H1 (cell line): Measurements from ENCODE around the gene RELA. TPM values are rescaled to one million over a fixed set of nuclear protein-coding genes. Genes with fewer than 3 reads are reported as not detected.
A peak's percentile ranks its signal among the peaks of the same experiment; 100 is the strongest.

Experiments used
- CTCF ChIA-PET: fragments of 300-600 bp; sonication (Branson Sonifier 250); formaldehyde crosslinking; loops from one replicate; lab custom pipeline; 2021; ENCODE audit not compliant: partially characterized antibody; lab: Charles Lee
- POLR2A ChIA-PET: fragments of 300-600 bp; sonication (Branson Sonifier 250); formaldehyde crosslinking; loops from one replicate; lab custom pipeline; 2021; ENCODE audit warnings: inconsistent platforms; ENCODE audit not compliant: partially characterized antibody; lab: Charles Lee
- DNase-seq, 2 experiments: peaks; one replicate each; pipeline versions ENCODE4 v3.0.0 to v3.0.0-alpha.2; 2010 to 2022; ENCODE audit warnings: low spot score in 2 of 2, low read depth in 1 of 2, mixed read lengths in 1 of 2
- FAIRE-seq: peaks from 2 replicates; lab custom pipeline; 2011; peaks lifted over from hg19 to GRCh38; lab: Jason Lieb, UNC
- H2AFZ ChIP-seq: 2 replicates; pipeline ENCODE4 v1.8.1; 2012; ENCODE audit warnings: low read length, inconsistent platforms
- H2AK5ac ChIP-seq: 2 replicates; pipeline ENCODE4 v1.6.1; 2013; ENCODE audit warnings: low read depth, low read length
- H2BK120ac ChIP-seq: replicated peaks from 2 replicates; pipeline ENCODE3; 2013; ENCODE audit warnings: low read depth, low read length, inconsistent platforms
- H2BK12ac ChIP-seq: 2 replicates; pipeline ENCODE4 v1.6.1; 2013; ENCODE audit warnings: low read depth, low read length
- H2BK15ac ChIP-seq: 2 replicates; pipeline ENCODE4 v1.6.1; 2013; ENCODE audit warnings: low read length
- H2BK20ac ChIP-seq: 2 replicates; pipeline ENCODE4 v1.6.1; 2013; ENCODE audit warnings: low read length
- H2BK5ac ChIP-seq: 2 replicates; pipeline ENCODE4 v1.6.1; 2013; ENCODE audit warnings: low read depth, low read length
- H3K14ac ChIP-seq: 2 replicates; pipeline ENCODE4 v1.6.1; 2013; ENCODE audit warnings: inconsistent platforms; ENCODE audit not compliant: insufficient read length
- H3K18ac ChIP-seq: 2 replicates; pipeline ENCODE4 v1.6.1; 2013; ENCODE audit warnings: low read length; ENCODE audit errors: extremely low read depth
- H3K23ac ChIP-seq: 2 replicates; pipeline ENCODE4 v1.6.1; 2013; ENCODE audit warnings: inconsistent platforms; ENCODE audit not compliant: insufficient read length
- H3K23me2 ChIP-seq: 2 replicates; pipeline ENCODE4 v1.6.1; 2013; ENCODE audit warnings: low read depth, low read length
- H3K27ac ChIP-seq: 2 replicates; pipeline ENCODE4 v1.6.1; 2011; ENCODE audit warnings: low read depth, low read length, inconsistent platforms
- H3K27me3 ChIP-seq, 4 experiments: replicated peaks in 1 of 4; 1 replicate in 1 of 4; 2 replicates in 3 of 4; pipeline versions ENCODE4 v1.6.1 to v1.8.1; 2011 to 2013; ENCODE audit warnings: low read length in 3 of 4, mild to moderate bottlenecking in 3 of 4, inconsistent platforms in 2 of 4, mixed read lengths in 2 of 4, moderate library complexity in 1 of 4; ENCODE audit not compliant: control insufficient read depth in 3 of 4, insufficient read depth in 3 of 4; ENCODE audit errors: extremely low read depth in 1 of 4
- H3K36me3 ChIP-seq, 4 experiments: 2 replicates each; pipeline versions ENCODE4 v1.6.1 to v1.8.1; 2011 to 2013; ENCODE audit warnings: mild to moderate bottlenecking in 4 of 4, low read length in 3 of 4, moderate library complexity in 2 of 4, control low read depth in 1 of 4, inconsistent platforms in 1 of 4; ENCODE audit not compliant: insufficient read depth in 4 of 4, control insufficient read depth in 2 of 4
- H3K4ac ChIP-seq: replicated peaks from 2 replicates; pipeline ENCODE3; 2013; ENCODE audit warnings: low read length, low read depth, mixed read lengths, inconsistent platforms; ENCODE audit not compliant: insufficient read length
- H3K4me1 ChIP-seq, 4 experiments: replicated peaks in 1 of 4; 1 replicate in 1 of 4; 2 replicates in 3 of 4; pipeline versions ENCODE4 v1.6.1 to v1.8.1; 2011 to 2013; ENCODE audit warnings: low read length in 3 of 4, inconsistent platforms in 2 of 4, mixed read lengths in 1 of 4; ENCODE audit not compliant: insufficient read depth in 4 of 4, control insufficient read depth in 3 of 4
- H3K4me2 ChIP-seq, 2 experiments: 2 replicates each; pipeline versions ENCODE4 v1.6.1 to v1.8.1; 2011 to 2013; ENCODE audit warnings: low read depth in 2 of 2, low read length in 2 of 2, control low read depth in 1 of 2, inconsistent platforms in 1 of 2, mild to moderate bottlenecking in 1 of 2; ENCODE audit not compliant: insufficient read depth in 1 of 2
- H3K4me3 ChIP-seq, 4 experiments: fragments of 200-600, 300-600 bp in 1 of 4; sonication (generic), shearing (Covaris generic), sonication (Bioruptor Twin) in 1 of 4; 2 replicates each; pipeline versions ENCODE4 v1.5.1 to v1.8.1; 2011 to 2016; ENCODE audit warnings: low read length in 4 of 4, low read depth in 3 of 4, control low read depth in 2 of 4, inconsistent platforms in 2 of 4, mild to moderate bottlenecking in 2 of 4, mixed read lengths in 1 of 4, moderate library complexity in 1 of 4; ENCODE audit not compliant: insufficient read depth in 2 of 4; ENCODE audit errors: extremely low read depth in 1 of 4
- H3K56ac ChIP-seq: replicated peaks from 2 replicates; pipeline ENCODE3; 2013; ENCODE audit warnings: low read depth, mild to moderate bottlenecking, mixed read lengths, low read length, inconsistent platforms; ENCODE audit not compliant: insufficient read length
- H3K79me1 ChIP-seq: 2 replicates; pipeline ENCODE4 v1.6.1; 2013; ENCODE audit warnings: low read depth, low read length, control low read depth
- H3K79me2 ChIP-seq, 2 experiments: 2 replicates each; pipeline versions ENCODE4 v1.6.1 to v1.8.1; 2012 to 2013; ENCODE audit warnings: low read length in 2 of 2, mild to moderate bottlenecking in 2 of 2, inconsistent platforms in 1 of 2; ENCODE audit not compliant: insufficient read depth in 2 of 2, control insufficient read depth in 1 of 2
- H3K9ac ChIP-seq, 4 experiments: replicated peaks in 1 of 4; 1 replicate in 1 of 4; 2 replicates in 3 of 4; pipeline versions ENCODE4 v1.6.1 to v1.8.1; 2011 to 2013; ENCODE audit warnings: low read depth in 3 of 4, low read length in 3 of 4, control low read depth in 2 of 4, mild to moderate bottlenecking in 2 of 4, moderate library complexity in 2 of 4, inconsistent platforms in 1 of 4; ENCODE audit errors: extremely low read depth in 1 of 4
- H3K9me3 ChIP-seq, 2 experiments: 2 replicates each; pipeline versions ENCODE4 v1.6.1 to v1.8.1; 2012 to 2013; ENCODE audit warnings: mild to moderate bottlenecking in 2 of 2, moderate library complexity in 2 of 2, control low read depth in 1 of 2, inconsistent platforms in 1 of 2, low read depth in 1 of 2, low read length in 1 of 2, mixed read lengths in 1 of 2; ENCODE audit not compliant: insufficient read depth in 2 of 2
- H4K20me1 ChIP-seq, 2 experiments: replicated peaks in 1 of 2; 2 replicates each; pipeline versions ENCODE3 to v1.8.1; 2011 to 2013; ENCODE audit warnings: inconsistent platforms in 2 of 2, low read length in 2 of 2, mild to moderate bottlenecking in 1 of 2; ENCODE audit not compliant: insufficient read depth in 2 of 2, control insufficient read depth in 1 of 2
- H4K5ac ChIP-seq: 2 replicates; pipeline ENCODE4 v1.6.1; 2013; ENCODE audit warnings: low read length, low read depth, mixed read lengths, inconsistent platforms; ENCODE audit not compliant: insufficient read length
- H4K8ac ChIP-seq: 2 replicates; pipeline ENCODE4 v1.8.0; 2013; ENCODE audit warnings: mild to moderate bottlenecking, moderate library complexity, low read length, inconsistent platforms; ENCODE audit not compliant: insufficient read depth; ENCODE audit errors: extremely low read depth
- H4K91ac ChIP-seq: replicated peaks from 2 replicates; pipeline ENCODE3; 2013; ENCODE audit warnings: low read length, mixed read lengths, inconsistent platforms; ENCODE audit not compliant: insufficient read length
- CBX5 ChIP-seq: fragments of 300-800, 300-1000 bp; sonication (generic); IDR thresholded peaks from 2 replicates; pipeline ENCODE4 v1.7.1; 2016; ENCODE audit warnings: antibody characterized with exemption, low read length, low read depth
- CBX8 ChIP-seq: fragments of 300-800, 300-1000 bp; sonication (generic); IDR thresholded peaks from 2 replicates; pipeline ENCODE4 v1.7.1; 2016; ENCODE audit warnings: low read depth, low read length, borderline replicate concordance
- CEBPB ChIP-seq: IDR thresholded peaks from 2 replicates; pipeline ENCODE4 v1.6.1; 2012; ENCODE audit warnings: low read depth, low read length
- EP300 ChIP-seq, 2 experiments: IDR thresholded peaks; 1 replicate in 1 of 2; 2 replicates in 1 of 2; pipeline ENCODE4 v1.6.1; 2011 to 2012; ENCODE audit warnings: low read depth in 2 of 2, low read length in 2 of 2, mild to moderate bottlenecking in 2 of 2, borderline replicate concordance in 1 of 2, inconsistent platforms in 1 of 2, moderate library complexity in 1 of 2
- GABPA ChIP-seq: IDR thresholded peaks from 2 replicates; pipeline ENCODE4 v1.6.1; 2011; ENCODE audit warnings: mild to moderate bottlenecking, low read length, moderate library complexity, borderline replicate concordance; ENCODE audit not compliant: insufficient read depth
- KDM4A ChIP-seq: IDR thresholded peaks from one replicate; pipeline ENCODE4 v1.7.1; 2012; ENCODE audit warnings: low read depth, mild to moderate bottlenecking, moderate library complexity, low read length, inconsistent platforms; ENCODE audit not compliant: severe bottlenecking
- PHF8 ChIP-seq: fragments of 200-600 bp; sonication (generic); conservative IDR thresholded peaks from 2 replicates; pipeline ENCODE4 v1.7.1; 2012; ENCODE audit warnings: low read depth, mild to moderate bottlenecking, inconsistent platforms, low read length, moderate library complexity
- POLR2A ChIP-seq, 2 experiments: IDR thresholded peaks; 1 replicate in 1 of 2; 2 replicates in 1 of 2; pipeline ENCODE4 v1.6.1; 2011; ENCODE audit warnings: low read depth in 2 of 2, low read length in 2 of 2, mild to moderate bottlenecking in 2 of 2; ENCODE audit errors: control extremely low read depth in 1 of 2
- SP1 ChIP-seq: IDR thresholded peaks from 2 replicates; pipeline ENCODE4 v1.6.1; 2011; ENCODE audit warnings: low read depth, low read length
- TAF1 ChIP-seq: IDR thresholded peaks from 2 replicates; pipeline ENCODE4 v1.6.1; 2011; ENCODE audit warnings: mild to moderate bottlenecking, low read depth, low read length
- WGBS, 2 experiments: shearing (Covaris generic) in 1 of 2; methylation state at CpG; one replicate each; pipeline versions ENCODE4 v1.1.6 to v1.1.7; 2013 to 2015; ENCODE audit warnings: low lambda C conversion rate in 2 of 2, mixed read lengths in 2 of 2, inconsistent platforms in 1 of 2, low coverage in 1 of 2, missing lambda C conversion rate in 1 of 2; ENCODE audit not compliant: insufficient replicate concordance in 2 of 2, insufficient coverage in 1 of 2, insufficient read length in 1 of 2; ENCODE audit errors: extremely low coverage in 1 of 2, missing lambda C conversion rate in 1 of 2; 5-methylcytosine and 5-hydroxymethylcytosine counted together
- polyA plus RNA-seq, 7 experiments: library from polyadenylated mRNA; depleted of rRNA in 3 of 7; stranded (reverse) in 5 of 7; unstranded in 2 of 7; fragments of >200 nt in 5 of 7; fragments of 200-250 nt in 2 of 7; gene quantifications; 1 replicate in 5 of 7; 2 replicates in 1 of 7; 4 replicates in 1 of 7; pipeline versions ENCODE4 v1.2.1 to v1.2.3, GENCODE V29; 2011 to 2013; ENCODE audit warnings: missing spikeins in 2 of 7, mixed read lengths in 2 of 7
- total RNA-seq: library from RNA; stranded (reverse); fragmentation: NEBNext Ultra II Directional; extraction: Animal tissue kit (Norgen Biotek cat#: 25700); gene quantifications from 2 replicates; pipeline ENCODE4 v1.2.1, GENCODE V29; 2021
- TF ChIP-seq, protein P1 (sequence below): IDR thresholded peaks from 2 replicates; pipeline ENCODE4 v1.6.1; 2012; ENCODE audit warnings: inconsistent platforms

RELA gene
- total and polyA plus RNA-seq, 2 of the 8 experiments (the other 6 are each of a cell fraction or from before 2014, with no cell fraction given): 21.9 to 27.5 TPM

DNA sequence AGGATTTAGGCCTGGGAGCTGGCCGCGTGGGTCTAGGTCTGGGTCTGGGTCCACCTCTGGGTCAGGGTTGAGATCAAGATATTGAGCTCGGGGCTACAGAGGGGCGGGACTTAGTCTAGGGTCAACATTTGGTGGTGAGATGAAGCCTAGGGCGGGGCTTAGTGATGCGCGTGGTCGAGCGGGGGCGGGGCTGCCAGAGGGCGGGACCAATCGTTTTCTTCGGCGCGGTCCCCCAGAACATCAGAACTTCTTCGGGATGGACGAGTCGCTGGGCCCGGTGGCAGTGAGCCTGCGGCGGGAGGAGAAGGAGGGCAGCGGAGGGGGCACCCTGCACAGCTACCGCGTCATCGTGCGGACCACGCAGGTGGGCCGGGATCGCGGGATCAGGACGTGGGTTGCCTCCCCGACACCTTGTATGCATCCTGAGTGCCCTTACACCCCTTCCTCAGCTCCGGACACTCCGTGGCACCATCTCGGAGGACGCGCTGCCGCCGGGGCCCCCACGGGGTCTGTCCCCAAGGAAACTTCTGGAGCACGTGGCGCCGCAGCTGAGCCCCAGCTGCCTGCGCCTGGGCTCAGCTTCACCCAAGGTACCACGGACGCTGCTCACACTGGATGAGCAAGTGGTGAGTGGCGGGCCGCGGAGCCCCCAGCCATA lies 20.6 kb downstream of the RELA start:
- Histone ChIP-seq H2AFZ (peak overlapping the region; percentile 52; the same call in 1 of the 2 replicates), H4K5ac (peak overlapping the region; percentile 86), H3K23me2 (peaks cover 13% of the 10 kb centered on the region; the same call in 1 of the 2 replicates), H4K91ac (peak overlapping the region; percentile 83), H4K8ac (peak overlapping the region; percentile 17), H2BK20ac (0 out of 2 replicates have a peak overlapping the region, but pooled peaks have one; percentile 21), H3K79me1 (no peaks in the 10 kb centered on the region; the same call in 1 of the 2 replicates), H2BK12ac (0 out of 2 replicates have a peak overlapping the region, but pooled peaks have one; percentile 4), H3K4me2 (peak overlapping the region; percentile 77 to 98), H3K79me2 (no peaks in the 10 kb centered on the region), H3K36me3 (no peaks in the 10 kb centered on the region; a peak in 2 of 8 replicates), H3K14ac (no peak overlapping the region), H3K4ac (peak overlapping the region; percentile 82), H3K23ac (no peak overlapping the region), H3K4me3 (peak overlapping the region; percentile 56 to 70 (median 66)), H2BK5ac (peak overlapping the region; percentile 77; the same call in 1 of the 2 replicates), H3K18ac (peak overlapping the region; percentile 78), H2AK5ac (peak overlapping the region; percentile 39; the same call in 1 of the 2 replicates), H2BK120ac (no peak overlapping the region), H3K27ac (no peak overlapping the region), H3K56ac (peak overlapping the region; percentile 80), H2BK15ac (no peak overlapping the region), H3K4me1 (peaks cover 3 to 31% (median 20%) of the 10 kb centered on the region in 4 experiments), H3K9me3 (no peaks in the 10 kb centered on the region), H3K9ac (peak overlapping the region in 3 of 4 experiments; percentile 38 to 47 (median 42); a peak in 4 of 7 replicates), H3K27me3 (peaks cover 0 to 4% (median 2%) of the 10 kb centered on the region in 4 experiments; a peak in 3 of 7 replicates), H4K20me1 (peaks cover 0 to 11% of the 10 kb centered on the region in 2 experiments)
- no peak for FAIRE-seq
- ChIA-PET CTCF (interaction anchor here (0.6 to 2.4 kb wide), 15 partner anchors 9 to 1544 kb away, joined by 3 to 12 read pairs (median 4); partner anchors contain the start of gene KAT5), POLR2A (interaction anchor here (0.5 to 6.0 kb wide), 7 partner anchors 9 to 212 kb away, joined by 3 to 56 read pairs (median 8); partner anchors contain the start of gene RELA)
- 14% methylated on average over 26 of the region's 49 CpGs; no CpG with 5 or more reads in 1 of the 2 experiments for whole genome bisulfite sequencing, 2 experiments
- peak in 1 of 2 experiments; percentile 94 for DNase-seq
- TF ChIP-seq EP300 (IDR thresholded peaks at IDR 0.05; ENCODE audit: borderline replicate concordance in 1 of 2, low read depth in 2 of 2, low read length in 2 of 2) (no peak), PHF8 (peak; percentile 45; the same call in 1 of the 2 replicates), TAF1 (peak; percentile 63), SP1 (peak; percentile 4; the same call in 1 of the 2 replicates), POLR2A (IDR thresholded peaks at IDR 0.05; ENCODE audit: control extremely low read depth in 1 of 2, low read depth in 2 of 2, low read length in 2 of 2) (peak in 1 of 2 experiments; percentile 66; a peak in 1 of 3 replicates), KDM4A (peak; percentile 47), CBX8 (no peak), CEBPB (no peak), CBX5 (no peak), GABPA (no peak)
- TF ChIP-seq, protein P1, sequence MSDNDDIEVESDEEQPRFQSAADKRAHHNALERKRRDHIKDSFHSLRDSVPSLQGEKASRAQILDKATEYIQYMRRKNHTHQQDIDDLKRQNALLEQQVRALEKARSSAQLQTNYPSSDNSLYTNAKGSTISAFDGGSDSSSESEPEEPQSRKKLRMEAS: peak; percentile 61; the same call in 1 of the 2 replicates
